ENCODE results near the gene PLS1. TPM values are rescaled to one million over a fixed set of nuclear protein-coding genes. Genes with fewer than 3 reads are reported as not detected.
"Not testable (repeated sequence)": the region's sequence is repeated elsewhere in the genome, so short reads cannot be mapped to it uniquely, and the experiment has no call there.

Gene PLS1
- total RNA-seq, 1 donor from 2014 or later = 22.5 TPM

GRCh38 chr3:142580061-142580423, 16.2 kb upstream of the PLS1 start:
- H3K4me1 Mint-ChIP-seq = peaks cover 20% of the 10 kb centered on the region
- H4K20me1 ChIP-seq (ENCODE audit: low read depth) = no peaks in the 10 kb centered on the region
- H3K9me3 Mint-ChIP-seq = no peaks in the 10 kb centered on the region
- peaks cover 1% of the 10 kb centered on the region for H3F3A ChIP-seq (ENCODE audit: low read depth)
- H3K4me1 ChIP-seq = no peaks in the 10 kb centered on the region
- TF ChIP-seq EZH2phosphoT487 (IDR thresholded peaks at IDR 0.05) (no peak), CTCF (IDR thresholded peaks at IDR 0.05) (no peak), EZH2 (IDR thresholded peaks at IDR 0.05) (no peak)
- H3K27ac ChIP-seq = no peak overlapping the region
- no peak overlapping the region for H2AFZ ChIP-seq (replicated peaks)
- H3K36me3 Mint-ChIP-seq = no peaks in the 10 kb centered on the region
- H3K9me3 ChIP-seq (ENCODE audit: low read depth) = no peaks in the 10 kb centered on the region
- peaks cover 2% of the 10 kb centered on the region for H3K27me3 Mint-ChIP-seq (ENCODE audit: insufficient read depth, low read depth)
- H3K27ac Mint-ChIP-seq = no peak overlapping the region
- peak overlapping the region; percentile 98 for H3K4me3 Mint-ChIP-seq
- H3K4me2 ChIP-seq = no peak overlapping the region
- H3K27me3 ChIP-seq = peaks cover 6% of the 10 kb centered on the region
- H3K36me3 ChIP-seq = no peaks in the 10 kb centered on the region
- H3K9ac ChIP-seq = no peak overlapping the region
- peaks cover 26% of the 10 kb centered on the region for H3K79me2 ChIP-seq (ENCODE audit: low read depth)
- no peak overlapping the region for H3K4me3 ChIP-seq
- no peak for DNase-seq (ENCODE audit: low spot score)

DNA sequence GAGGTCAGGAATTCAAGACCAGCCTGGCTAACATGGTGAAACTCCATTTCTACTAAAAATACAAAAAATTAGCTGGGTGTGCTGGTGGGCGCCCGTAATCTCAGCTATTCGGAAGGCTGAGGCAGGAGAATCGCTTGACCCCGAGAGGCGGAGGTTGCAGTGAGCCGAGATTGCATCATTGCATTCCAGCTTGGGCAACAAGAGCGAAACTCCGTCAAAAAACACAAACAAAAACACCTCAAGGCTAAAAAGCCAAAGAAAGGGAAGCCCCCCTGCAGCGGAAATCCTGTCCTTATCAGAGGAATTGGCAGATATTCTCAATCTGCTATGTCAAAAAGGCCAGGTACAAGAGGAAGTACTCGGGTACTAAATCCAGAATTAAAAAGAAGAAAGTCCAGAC, 15.1 kb upstream of the PLS1 start:
- not testable (repeated sequence) for H3K27ac Mint-ChIP-seq; H3K9me3 Mint-ChIP-seq; H2AFZ ChIP-seq (replicated peaks)

GRCh38 chr3:142586803-142587406, 9.3 kb upstream of the PLS1 start:
- no peak overlapping the region for H3K4me3 ChIP-seq
- H3K27ac ChIP-seq = no peak overlapping the region
- Mint-ChIP-seq H3K27ac (no peak overlapping the region), H3K27me3 (ENCODE audit: insufficient read depth, low read depth) (peaks cover 5% of the 10 kb centered on the region), H3K9me3 (no peaks in the 10 kb centered on the region), H3K36me3 (no peaks in the 10 kb centered on the region), H3K4me3 (no peak overlapping the region), H3K4me1 (no peaks in the 10 kb centered on the region)
- H4K20me1 ChIP-seq (ENCODE audit: low read depth) = no peaks in the 10 kb centered on the region
- no peaks in the 10 kb centered on the region for H3K27me3 ChIP-seq
- H3K9ac ChIP-seq = no peak overlapping the region
- no peaks in the 10 kb centered on the region for H3K4me1 ChIP-seq
- TF ChIP-seq CTCF (IDR thresholded peaks at IDR 0.05) (peak; percentile 73), EZH2 (IDR thresholded peaks at IDR 0.05) (no peak), EZH2phosphoT487 (IDR thresholded peaks at IDR 0.05) (no peak)
- no peak overlapping the region for H2AFZ ChIP-seq (replicated peaks)
- DNase-seq (ENCODE audit: low spot score) = peak; percentile 85
- no peak overlapping the region for H3K4me2 ChIP-seq
- no peaks in the 10 kb centered on the region for H3K9me3 ChIP-seq (ENCODE audit: low read depth)
- no peaks in the 10 kb centered on the region for H3F3A ChIP-seq (ENCODE audit: low read depth)
- no peaks in the 10 kb centered on the region for H3K36me3 ChIP-seq
- no peaks in the 10 kb centered on the region for H3K79me2 ChIP-seq (ENCODE audit: low read depth)

More for the DNA sequence above, 15.1 kb upstream of the PLS1 start:
- H3K36me3 ChIP-seq; H3K9me3 ChIP-seq (ENCODE audit: low read depth); H3K4me1 ChIP-seq; H4K20me1 ChIP-seq (ENCODE audit: low read depth); H3K27me3 ChIP-seq; H3K27ac ChIP-seq; H3K27me3 Mint-ChIP-seq (ENCODE audit: insufficient read depth, low read depth); H3K9ac ChIP-seq; H3K4me3 ChIP-seq; H3K4me2 ChIP-seq; H3K4me3 Mint-ChIP-seq; DNase-seq (ENCODE audit: low spot score); H3K36me3 Mint-ChIP-seq; H3F3A ChIP-seq (ENCODE audit: low read depth): not testable (repeated sequence)
- H3K79me2 ChIP-seq (ENCODE audit: low read depth) = peaks cover 25% of the 10 kb centered on the region
- H3K4me1 Mint-ChIP-seq = peaks cover 20% of the 10 kb centered on the region

DNA sequence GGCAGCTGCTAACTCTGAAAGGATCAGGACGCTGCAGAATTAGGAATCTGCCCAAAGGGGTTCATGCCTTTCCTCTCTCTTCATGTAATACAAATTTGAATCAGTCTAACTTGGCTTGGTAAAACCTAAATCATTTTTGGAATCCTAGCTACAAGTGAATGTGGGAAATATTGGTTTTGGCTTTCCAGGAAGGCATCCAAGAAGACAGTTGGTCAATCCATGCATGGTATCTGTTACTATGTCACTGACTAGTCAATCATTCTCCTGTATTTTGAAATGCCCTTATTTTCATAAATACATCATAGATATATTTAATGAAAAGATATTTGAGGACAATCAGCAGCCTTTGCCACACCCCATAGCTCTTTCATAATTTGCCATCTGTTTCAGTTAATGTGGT, 7.5 kb upstream of the PLS1 start:
- no peak for TF ChIP-seq CTCF (IDR thresholded peaks at IDR 0.05)
- Histone ChIP-seq H4K20me1 (ENCODE audit: low read depth) (no peaks in the 10 kb centered on the region), H3K4me1 (no peaks in the 10 kb centered on the region), H3F3A (ENCODE audit: low read depth) (no peaks in the 10 kb centered on the region), H2AFZ (replicated peaks) (no peak overlapping the region), H3K79me2 (ENCODE audit: low read depth) (no peaks in the 10 kb centered on the region), H3K27me3 (no peaks in the 10 kb centered on the region), H3K9ac (no peak overlapping the region), H3K36me3 (no peaks in the 10 kb centered on the region), H3K4me3 (no peak overlapping the region), H3K9me3 (ENCODE audit: low read depth) (no peaks in the 10 kb centered on the region), H3K4me2 (no peak overlapping the region), H3K27ac (no peak overlapping the region)
- no peaks in the 10 kb centered on the region for H3K9me3 Mint-ChIP-seq
- no peaks in the 10 kb centered on the region for H3K36me3 Mint-ChIP-seq
- H3K4me1 Mint-ChIP-seq = no peaks in the 10 kb centered on the region
- DNase-seq (ENCODE audit: low spot score) = no peak
- no peak overlapping the region for H3K27ac Mint-ChIP-seq
- H3K4me3 Mint-ChIP-seq = no peak overlapping the region
- peaks cover 5% of the 10 kb centered on the region for H3K27me3 Mint-ChIP-seq (ENCODE audit: insufficient read depth, low read depth)

- H3K9me3 Mint-ChIP-seq; H3K27me3 Mint-ChIP-seq (ENCODE audit: insufficient read depth, low read depth); H3K27ac ChIP-seq; H3K9ac ChIP-seq; H3K36me3 Mint-ChIP-seq; DNase-seq (ENCODE audit: low spot score); H3K4me2 ChIP-seq; H3K4me1 Mint-ChIP-seq; H3K79me2 ChIP-seq (ENCODE audit: low read depth); H2AFZ ChIP-seq (replicated peaks); H3K4me1 ChIP-seq; H3F3A ChIP-seq (ENCODE audit: low read depth); H3K9me3 ChIP-seq (ENCODE audit: low read depth); H3K4me3 Mint-ChIP-seq; H4K20me1 ChIP-seq (ENCODE audit: low read depth); H3K27ac Mint-ChIP-seq; H3K4me3 ChIP-seq; H3K36me3 ChIP-seq: not testable (repeated sequence)
- H3K27me3 ChIP-seq = peaks cover 14% of the 10 kb centered on the region
Measured at GRCh38 chr3:142592268-142592667, 3.9 kb upstream of the PLS1 start.

Measured in neural progenitor cell (in vitro differentiated cells).